ENCODE data around the gene C9orf85.

DNA sequence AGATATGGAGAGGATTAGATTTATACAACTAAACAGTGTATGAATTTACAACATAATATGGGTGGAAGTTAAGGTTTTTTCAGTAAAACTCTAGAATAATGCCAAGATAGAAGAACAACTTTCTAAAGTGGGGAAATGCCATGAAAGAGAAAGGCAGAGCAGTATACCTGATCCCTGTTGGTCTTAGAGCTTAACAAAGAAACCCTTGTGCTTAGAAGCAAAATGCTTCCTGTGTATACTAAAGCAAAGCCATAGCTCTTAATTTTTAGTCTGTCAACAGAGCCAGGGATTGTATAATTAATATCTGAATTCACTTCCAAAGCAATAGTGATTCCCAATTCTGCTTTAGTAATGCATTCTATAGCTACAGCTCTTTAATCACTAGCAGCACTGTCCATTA is 14.4 kb downstream of the C9orf85 start:
- TF ChIP-seq CHD2 (IDR thresholded peaks at IDR 0.05; ENCODE audit: low read length), result no peak
- no peak for TF ChIP-seq MAFK (IDR thresholded peaks at IDR 0.05; ENCODE audit: low read depth, low read length)
- TF ChIP-seq, protein P1, sequence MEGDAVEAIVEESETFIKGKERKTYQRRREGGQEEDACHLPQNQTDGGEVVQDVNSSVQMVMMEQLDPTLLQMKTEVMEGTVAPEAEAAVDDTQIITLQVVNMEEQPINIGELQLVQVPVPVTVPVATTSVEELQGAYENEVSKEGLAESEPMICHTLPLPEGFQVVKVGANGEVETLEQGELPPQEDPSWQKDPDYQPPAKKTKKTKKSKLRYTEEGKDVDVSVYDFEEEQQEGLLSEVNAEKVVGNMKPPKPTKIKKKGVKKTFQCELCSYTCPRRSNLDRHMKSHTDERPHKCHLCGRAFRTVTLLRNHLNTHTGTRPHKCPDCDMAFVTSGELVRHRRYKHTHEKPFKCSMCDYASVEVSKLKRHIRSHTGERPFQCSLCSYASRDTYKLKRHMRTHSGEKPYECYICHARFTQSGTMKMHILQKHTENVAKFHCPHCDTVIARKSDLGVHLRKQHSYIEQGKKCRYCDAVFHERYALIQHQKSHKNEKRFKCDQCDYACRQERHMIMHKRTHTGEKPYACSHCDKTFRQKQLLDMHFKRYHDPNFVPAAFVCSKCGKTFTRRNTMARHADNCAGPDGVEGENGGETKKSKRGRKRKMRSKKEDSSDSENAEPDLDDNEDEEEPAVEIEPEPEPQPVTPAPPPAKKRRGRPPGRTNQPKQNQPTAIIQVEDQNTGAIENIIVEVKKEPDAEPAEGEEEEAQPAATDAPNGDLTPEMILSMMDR (IDR thresholded peaks at IDR 0.05; ENCODE audit: control extremely low read depth in 1 of 3, insufficient read depth in 1 of 3, low read depth in 1 of 3, low read length in 3 of 3), result no peak
- TF ChIP-seq EP300 (IDR thresholded peaks at IDR 0.05; ENCODE audit: borderline replicate concordance in 1 of 2, low read depth in 2 of 2, low read length in 2 of 2), result no peak
- TF ChIP-seq POLR2A (IDR thresholded peaks at IDR 0.05; ENCODE audit: control extremely low read depth in 1 of 2, low read depth in 2 of 2, low read length in 2 of 2), result no peak
